K562 (cell line): ENCODE measurements around the gene KYAT1. TPM values are rescaled to one million over a fixed set of nuclear protein-coding genes. Genes with fewer than 3 reads are reported as not detected.

Experiments
- BACH1 ChIP-seq: fragments of 200-800 bp; sonication (Bioruptor generic); IDR thresholded peaks from 2 replicates; pipeline ENCODE4 v1.6.1; 2016; ENCODE audit warnings: missing genetic modification characterization, missing compliant biosample characterization
- CREB3 ChIP-seq: fragments of 450-650 bp; conservative IDR thresholded peaks from 2 replicates; pipeline ENCODE4 v1.6.1; 2016; ENCODE audit warnings: missing genetic modification characterization, low read depth, mild to moderate bottlenecking, missing compliant biosample characterization, moderate library complexity
- E2F5 ChIP-seq: sonication (generic); formaldehyde crosslinking; IDR thresholded peaks from 2 replicates; pipeline ENCODE4 v1.8.0; 2022; ENCODE audit warnings: mild to moderate bottlenecking, missing genetic modification reagents
- HNRNPH1 ChIP-seq: fragments of 200-400 bp; formaldehyde crosslinking; optimal IDR thresholded peaks from 2 replicates; pipeline ENCODE3; 2017; ENCODE audit warnings: low read depth, mild to moderate bottlenecking, low read length, moderate library complexity
- KLF6 ChIP-seq: fragments of 250-450 bp; sonication (Bioruptor Pico); IDR thresholded peaks from 2 replicates; pipeline ENCODE4 v1.4.0; 2020; ENCODE audit warnings: mild to moderate bottlenecking, moderate library complexity, borderline replicate concordance
- LARP7 ChIP-seq: fragments of 450-650 bp; IDR thresholded peaks from 2 replicates; pipeline ENCODE4 v1.6.1; 2016
- MNT ChIP-seq, 2 experiments: fragments of 450-650 bp; conservative IDR thresholded peaks; 2 replicates each; pipeline ENCODE4 v1.6.1; 2017; ENCODE audit warnings: mild to moderate bottlenecking in 2 of 2, moderate library complexity in 2 of 2
- MTA1 ChIP-seq: fragments of 450-650 bp; IDR thresholded peaks from 2 replicates; pipeline ENCODE4 v1.6.1; 2017; ENCODE audit warnings: borderline replicate concordance
- NR1H2 ChIP-seq: sonication (generic); formaldehyde crosslinking; IDR thresholded peaks from 2 replicates; pipeline ENCODE4 v1.4.0; 2020; ENCODE audit warnings: mild to moderate bottlenecking, missing genetic modification reagents
- PCBP1 ChIP-seq: fragments of 200-400 bp; formaldehyde crosslinking; IDR thresholded peaks from 2 replicates; pipeline ENCODE4 v1.6.1; 2018; ENCODE audit warnings: mild to moderate bottlenecking, low read depth, low read length; ENCODE audit not compliant: poor library complexity, severe bottlenecking
- REST ChIP-seq, 2 experiments: fragments of 450-650 bp; formaldehyde crosslinking in 1 of 2; IDR thresholded peaks; 2 replicates each; pipeline versions ENCODE4 v1.4.0 to v1.6.1; 2014 to 2020; ENCODE audit warnings: mild to moderate bottlenecking in 2 of 2, borderline replicate concordance in 1 of 2, low read depth in 1 of 2
- SIRT6 ChIP-seq: IDR thresholded peaks from one replicate; pipeline ENCODE4 v1.6.1; 2012; ENCODE audit warnings: low read depth, mild to moderate bottlenecking, control low read depth, inconsistent platforms, low read length, moderate library complexity
- SP2 ChIP-seq: IDR thresholded peaks from 2 replicates; pipeline ENCODE4 v1.6.1; 2011; ENCODE audit warnings: mild to moderate bottlenecking, low read depth, low read length, moderate library complexity; ENCODE audit not compliant: poor library complexity, severe bottlenecking; ENCODE audit errors: extremely low read depth
- ZNF197 ChIP-seq: fragments of 200-800 bp; sonication (Bioruptor generic); IDR thresholded peaks from 2 replicates; pipeline ENCODE4 v1.6.1; 2016; ENCODE audit warnings: low read depth, missing genetic modification characterization, missing compliant biosample characterization
- ZNF699 ChIP-seq: fragments of 250-450 bp; sonication (Bioruptor Pico); IDR thresholded peaks from 2 replicates; pipeline ENCODE4 v1.8.0; 2021; ENCODE audit warnings: mild to moderate bottlenecking, moderate library complexity; ENCODE audit not compliant: insufficient replicate concordance
- polyA plus RNA-seq, 8 experiments: library from polyadenylated mRNA; depleted of rRNA in 4 of 8; stranded (reverse) in 5 of 8; unstranded in 3 of 8; fragments of >200 nt; fragmentation: Nextera tagmentation in 2 of 8; fragmentation: Illumina TruSeq in 1 of 8; extraction: Ambion mirVana in 2 of 8; extraction: Trizol in 1 of 8; gene quantifications; 2 replicates each; pipeline versions ENCODE4 v1.2.1 to v1.2.3, GENCODE V29; 2011 to 2014; ENCODE audit warnings: inconsistent platforms in 1 of 8, missing spikeins in 1 of 8
- total RNA-seq, 7 experiments: library from RNA; depleted of rRNA in 6 of 7; stranded (reverse); fragments of >200 nt in 6 of 7; fragmentation: Illumina TruSeq in 2 of 7; extraction: Trizol in 2 of 7; gene quantifications; 2 replicates each; pipeline versions ENCODE4 v1.2.1 to v1.2.3, GENCODE V29; 2011 to 2021; ENCODE audit warnings: low replicate concordance in 1 of 7

The KYAT1 gene
- total and polyA plus RNA-seq, 9 of the 15 experiments (the other 6 are each of a cell fraction or from before 2014, with no cell fraction given), result 6.4 to 16.8 (median 11.1) TPM

GRCh38 chr9:128845186-128845931 is 36.4 kb downstream of the KYAT1 start (continued):
- no peak for TF ChIP-seq E2F5 (CRISPR knock-in tag)
- TF ChIP-seq REST (IDR thresholded peaks at IDR 0.05; ENCODE audit: borderline replicate concordance), result no peak
- TF ChIP-seq REST (CRISPR knock-in tag; IDR thresholded peaks at IDR 0.05; ENCODE audit: low read depth), result no peak
- TF ChIP-seq KLF6, result no peak
- no peak for TF ChIP-seq HNRNPH1
- no peak for TF ChIP-seq PCBP1
- TF ChIP-seq CREB3 (tag), result no peak
- peak; percentile 54; the same call in 1 of the 2 replicates for TF ChIP-seq MTA1
- no peak; the same call in 1 of the 2 replicates for TF ChIP-seq NR1H2 (CRISPR knock-in tag)
- no peak for TF ChIP-seq SIRT6
- TF ChIP-seq LARP7, result no peak
- no peak for TF ChIP-seq SP2
- TF ChIP-seq ZNF197 (CRISPR knock-in tag), result no peak
- TF ChIP-seq MNT (conservative IDR thresholded peaks at IDR 0.05), result peak in 1 of 2 experiments; percentile 60; a peak in 2 of 4 replicates
- no peak for TF ChIP-seq ZNF699 (CRISPR knock-in tag)
- TF ChIP-seq BACH1 (tag), result no peak
